Measurements from ENCODE around the gene MT1A.
A peak's percentile ranks its signal among the peaks of the same experiment; 100 is the strongest.
"Not testable (repeated sequence)": the region's sequence is repeated elsewhere in the genome, so short reads cannot be mapped to it uniquely, and the experiment has no call there.

Gene MT1A

GRCh38 chr16:56610609-56611111 lies 27.8 kb upstream of the MT1A start:
- DNase-seq = no peak

- no peak for DNase-seq
Observed at GRCh38 chr16:56611281-56611833, 27.1 kb upstream of the MT1A start.

DNA sequence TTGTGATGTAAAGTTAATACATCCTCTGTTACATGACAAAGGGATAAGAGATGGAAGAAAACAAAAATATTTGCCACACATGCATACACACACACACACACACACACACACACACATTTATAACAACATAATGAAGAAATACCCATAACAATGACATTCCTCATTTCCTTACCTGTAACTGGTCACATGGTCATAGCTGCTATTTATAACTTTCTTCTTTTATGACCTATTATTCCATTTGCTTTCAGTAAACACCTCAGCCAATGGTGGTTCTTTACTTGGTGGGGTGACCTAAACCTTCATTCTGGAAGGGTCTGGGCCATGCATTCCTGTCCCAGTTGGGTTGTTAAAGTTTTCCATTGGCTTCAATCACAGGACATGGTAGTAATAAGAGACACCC lies 24.8 kb upstream of the MT1A start:
- DNase-seq = no peak

DNA sequence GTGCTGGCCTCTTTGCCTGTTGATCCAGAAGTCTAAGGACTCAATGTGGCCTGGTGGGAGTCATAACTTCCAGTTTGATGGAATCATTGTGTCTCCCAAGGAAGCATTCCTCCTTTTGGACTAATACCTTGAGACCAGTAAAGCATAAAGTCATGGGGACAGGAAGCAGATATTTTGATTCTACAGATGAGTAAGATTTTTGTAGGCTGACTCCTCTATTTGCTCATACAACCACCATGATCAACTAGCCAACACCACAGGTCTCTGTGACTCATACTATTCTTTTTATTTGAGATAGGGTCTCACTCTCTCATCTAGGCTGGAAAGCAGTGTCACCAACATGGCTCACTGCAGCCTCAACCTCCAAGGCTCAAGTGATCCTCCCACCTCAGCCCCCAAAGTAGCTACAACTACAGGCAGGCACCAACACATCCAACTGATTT lies 23.9 kb upstream of the MT1A start:
- no peak for DNase-seq

DNA sequence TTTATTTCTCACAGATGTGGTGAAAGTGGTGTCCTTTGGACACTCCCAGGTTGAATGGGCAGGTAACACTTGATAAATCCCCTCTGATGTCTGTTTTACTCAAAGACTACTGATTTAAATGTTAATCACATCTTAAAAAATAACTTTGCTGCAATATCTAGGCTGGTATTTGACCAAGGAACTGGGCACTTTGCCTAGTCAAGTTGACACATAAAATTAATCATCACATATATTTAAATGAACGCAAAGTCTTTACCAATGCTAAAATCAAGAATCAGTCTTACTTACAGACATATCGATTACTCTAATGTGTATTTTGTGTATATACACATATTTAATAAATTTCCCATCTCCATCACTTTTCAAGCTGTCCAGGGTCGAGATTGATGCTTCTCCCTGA lies 23.1 kb upstream of the MT1A start:
- no peak for DNase-seq

DNA sequence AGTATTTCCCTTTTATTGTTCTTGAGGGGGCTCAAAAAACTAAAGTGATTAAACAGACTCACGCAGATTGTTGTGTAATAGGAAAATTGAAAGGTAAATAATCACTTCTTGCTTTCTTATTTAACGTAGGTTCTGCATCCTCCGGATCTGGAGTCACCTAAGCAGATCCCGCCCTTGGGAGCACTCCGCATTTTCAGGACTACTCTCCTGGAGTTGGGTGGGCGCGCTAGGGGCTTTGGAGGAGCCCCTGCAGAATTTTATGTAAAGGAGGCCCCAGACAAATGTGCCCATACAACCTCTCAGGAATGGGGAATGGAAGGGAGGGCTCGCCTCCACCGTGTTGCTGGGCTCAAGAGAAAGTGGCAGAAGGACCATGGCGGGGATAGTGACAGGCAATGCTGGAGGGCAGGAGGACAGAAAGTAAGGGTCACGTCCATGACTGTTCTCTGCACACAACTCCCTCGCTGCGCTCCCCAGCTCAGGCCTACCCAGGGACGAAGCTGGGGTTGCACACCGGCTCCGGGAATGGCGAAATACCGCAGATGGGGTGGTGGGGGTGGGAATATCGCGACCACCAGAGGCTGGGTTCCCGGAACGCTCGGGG lies 21.8 kb upstream of the MT1A start:
- DNase-seq = no peak

- DNase-seq = peak; percentile 38
Observed at GRCh38 chr16:56617212-56618085, 21.0 kb upstream of the MT1A start.

- no peak for DNase-seq
Observed at GRCh38 chr16:56618138-56618537, 20.3 kb upstream of the MT1A start.

- no peak for DNase-seq
Observed at GRCh38 chr16:56620339-56620897, 18.0 kb upstream of the MT1A start.

DNA sequence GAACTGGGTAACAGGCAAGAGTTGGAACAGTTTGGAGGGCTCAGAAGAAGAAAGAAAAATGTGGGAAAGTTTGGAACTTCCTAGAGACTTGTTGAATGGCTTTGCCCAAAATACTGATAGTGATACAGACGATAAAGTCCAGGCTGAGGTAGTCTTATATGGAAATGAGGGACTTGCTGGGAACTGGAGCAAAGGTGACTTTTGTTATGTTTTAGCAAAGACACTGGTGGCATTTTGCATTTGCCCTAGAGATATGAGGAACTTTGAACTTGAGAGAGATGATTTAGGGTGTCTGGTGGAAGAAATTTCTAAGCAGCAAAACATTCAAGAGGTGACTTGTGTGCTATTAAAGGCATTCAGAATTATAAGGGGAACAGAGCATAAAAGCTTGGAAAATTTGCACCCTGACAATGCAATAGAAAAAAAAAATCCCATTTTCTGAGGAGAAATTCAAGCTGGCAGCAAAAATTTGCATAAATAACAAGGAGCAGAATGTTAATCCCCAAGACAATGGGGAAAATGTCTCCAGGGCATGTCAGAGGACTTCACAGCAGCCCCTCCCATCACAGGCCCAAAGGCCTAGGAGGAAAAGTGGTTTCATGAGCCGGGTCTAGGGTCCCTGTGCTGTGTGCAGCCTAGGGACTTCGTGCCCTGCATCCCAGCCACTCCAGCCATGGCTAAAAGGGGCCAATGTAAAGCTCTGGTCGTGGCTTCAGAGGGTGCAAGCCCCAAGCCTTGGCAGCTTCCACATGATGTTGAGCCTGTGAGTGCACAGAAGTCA lies 16.6 kb upstream of the MT1A start:
- DNase-seq = not testable (repeated sequence)

DNA sequence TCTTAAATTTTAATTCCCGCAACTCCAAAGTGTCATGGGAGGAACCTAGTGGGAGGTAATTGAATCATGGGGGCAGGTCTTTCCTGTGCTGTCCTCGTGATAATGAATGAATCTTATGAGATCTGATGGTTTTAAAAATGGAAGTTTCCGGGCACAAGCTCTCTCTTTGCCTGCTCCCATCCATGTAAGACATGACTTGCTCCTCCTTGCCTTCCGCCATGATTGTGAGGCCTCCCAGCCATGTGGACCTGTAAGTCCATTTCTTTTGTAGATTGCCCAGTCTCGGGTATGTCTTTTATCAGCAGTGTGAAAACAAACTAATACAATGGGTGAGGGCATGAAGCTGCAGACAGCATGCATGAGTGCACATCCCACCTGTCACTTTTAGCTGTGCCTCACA lies 15.3 kb upstream of the MT1A start:
- not testable (repeated sequence) for DNase-seq

DNA sequence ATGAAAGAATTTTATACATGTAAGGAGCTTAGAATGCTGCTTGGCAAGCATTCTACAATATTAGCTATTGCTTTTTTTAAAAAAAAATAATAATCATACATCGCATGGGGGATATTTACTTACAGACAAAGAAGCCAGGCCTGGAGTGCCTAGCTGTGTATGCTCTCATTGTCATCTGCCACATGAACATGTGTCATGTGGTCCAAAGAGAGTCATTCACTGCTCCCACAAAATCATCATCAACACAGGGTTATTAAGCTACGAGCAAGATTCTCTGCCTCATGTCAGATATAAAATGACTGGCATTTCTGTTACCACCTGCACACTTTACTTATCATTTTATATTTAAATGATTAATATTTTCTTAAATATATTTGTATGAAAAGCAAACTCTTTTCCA lies 14.8 kb upstream of the MT1A start:
- no peak for DNase-seq

DNA sequence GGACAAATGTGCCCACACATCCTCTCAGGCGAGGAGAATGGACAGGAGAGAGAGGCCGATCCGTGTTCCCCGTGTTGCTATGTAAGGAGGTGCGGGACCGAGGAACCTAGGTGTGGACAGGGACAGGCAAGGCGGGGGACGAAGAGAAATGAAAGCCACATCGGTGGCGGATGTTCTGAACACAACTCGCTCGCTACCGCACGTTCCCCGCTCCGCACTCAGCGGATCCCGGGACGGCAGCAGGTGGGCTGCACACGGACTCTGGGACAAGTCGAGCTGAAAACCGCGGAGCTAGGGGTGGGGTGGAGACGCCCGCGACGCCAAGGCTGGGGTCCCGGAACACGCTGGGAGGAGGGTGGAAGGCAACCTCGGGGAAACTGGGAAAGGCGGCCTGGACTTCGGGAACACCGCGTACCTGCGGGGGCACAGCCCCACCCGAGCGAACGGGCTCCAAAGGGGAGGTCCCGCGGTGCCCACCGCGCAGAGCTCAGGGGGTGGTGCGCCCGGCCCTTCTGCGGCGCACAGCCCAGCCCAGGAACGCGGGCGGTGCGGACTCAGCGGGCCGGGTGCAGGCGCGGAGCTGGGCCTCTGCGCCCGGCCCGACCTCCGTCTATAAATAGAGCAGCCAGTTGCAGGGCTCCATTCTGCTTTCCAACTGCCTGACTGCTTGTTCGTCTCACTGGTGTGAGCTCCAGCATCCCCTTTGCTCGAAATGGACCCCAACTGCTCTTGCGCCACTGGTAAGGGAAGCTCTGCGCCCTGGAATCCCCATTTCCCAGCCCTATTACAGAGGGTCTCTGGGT lies 13.1 kb upstream of the MT1A start, which contains the start of gene MT1E:
Gene MT1E (plus strand): TSS at position 642 of the 803 bp plus-strand sequence. CDS start 71 bp downstream, at position 713.
- DNase-seq = peak; percentile 22

DNA sequence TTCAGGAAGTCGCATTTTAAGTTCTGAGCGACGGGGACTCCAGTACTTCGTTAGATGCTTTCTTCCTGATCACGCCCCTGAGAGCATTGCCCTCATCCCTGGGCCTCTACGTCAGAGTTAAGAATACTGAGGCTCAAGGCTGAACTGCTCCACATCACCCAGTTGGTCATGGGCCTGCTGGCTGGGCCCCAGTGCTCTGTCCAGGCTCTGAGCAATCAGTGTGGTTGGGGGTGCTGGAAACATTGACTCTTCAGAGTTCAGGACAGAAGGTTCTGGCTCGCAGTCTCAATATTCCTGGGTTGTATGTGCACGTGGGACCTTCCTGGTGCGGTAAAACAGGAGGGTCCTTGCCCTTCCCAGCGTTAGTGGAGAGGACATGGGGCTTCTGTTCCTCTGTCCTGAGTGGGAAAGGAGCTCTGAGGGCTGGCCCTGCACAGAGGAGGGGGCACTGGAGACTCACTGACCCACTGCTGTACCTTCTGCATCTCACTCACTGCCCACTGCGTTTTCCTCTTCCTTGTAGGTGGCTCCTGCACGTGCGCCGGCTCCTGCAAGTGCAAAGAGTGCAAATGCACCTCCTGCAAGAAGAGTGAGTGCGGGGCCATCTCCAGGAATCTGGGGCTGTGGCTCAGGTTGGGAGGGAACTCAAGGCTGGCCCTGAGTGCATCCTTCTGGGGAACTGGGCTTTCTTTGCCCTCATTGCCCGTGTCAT lies 12.4 kb upstream of the MT1A start:
- DNase-seq = no peak

DNA sequence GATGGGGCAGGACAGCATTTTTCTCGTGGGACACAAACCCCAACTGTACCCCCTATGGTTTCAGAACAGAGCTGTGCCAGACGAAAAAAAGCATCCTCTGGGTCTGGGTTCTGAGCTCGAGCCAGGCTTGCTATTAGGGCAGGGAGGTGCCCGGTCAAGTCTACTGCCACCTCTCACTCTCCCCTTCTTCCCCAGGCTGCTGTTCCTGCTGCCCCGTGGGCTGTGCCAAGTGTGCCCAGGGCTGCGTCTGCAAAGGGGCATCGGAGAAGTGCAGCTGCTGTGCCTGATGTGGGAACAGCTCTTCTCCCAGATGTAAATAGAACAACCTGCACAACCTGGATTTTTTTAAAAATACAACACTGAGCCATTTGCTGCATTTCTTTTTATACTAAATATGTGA lies 11.8 kb upstream of the MT1A start:
- no peak for DNase-seq

DNA sequence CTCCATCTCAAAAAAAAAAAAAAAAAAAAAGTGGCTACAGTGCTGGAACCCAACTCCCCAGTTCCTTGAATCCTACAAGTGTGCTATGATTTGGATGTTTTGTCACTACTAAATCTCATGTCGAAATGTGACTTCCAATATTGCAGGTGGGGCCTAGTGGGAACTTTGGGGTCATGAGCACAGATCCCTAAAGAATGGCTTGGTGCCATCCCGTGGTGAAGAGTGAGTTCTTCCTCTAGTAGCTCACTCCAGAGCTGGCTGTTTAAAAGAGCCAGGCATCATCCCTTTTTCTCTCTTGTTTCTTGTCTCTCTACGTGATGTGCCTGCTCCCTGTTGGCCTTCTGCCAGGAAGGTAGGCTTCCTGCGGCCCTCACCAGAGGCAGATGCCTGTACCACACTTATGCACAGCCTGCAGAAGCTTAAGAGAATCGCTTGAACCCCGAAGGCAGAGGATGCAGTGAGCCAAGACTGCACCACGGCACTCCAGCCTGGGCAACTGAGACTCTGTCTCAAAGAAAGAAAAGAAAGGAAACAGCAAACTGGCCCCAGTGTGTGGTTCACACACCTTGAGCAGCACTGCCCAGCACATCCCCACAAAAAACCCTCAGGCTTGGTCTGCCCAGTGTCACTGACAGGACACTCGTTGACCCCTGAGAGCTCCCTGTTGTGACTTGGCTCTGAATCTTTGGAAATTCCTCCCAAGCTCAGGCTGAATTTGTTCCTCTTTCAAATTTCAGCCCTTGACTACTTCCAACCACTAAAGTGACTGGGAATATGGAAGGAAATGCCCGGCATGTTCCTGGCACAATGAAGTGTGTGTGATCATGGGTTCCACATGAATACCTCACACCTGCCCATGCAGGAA lies 9.7 kb upstream of the MT1A start:
- DNase-seq = no peak

GRCh38 chr16:56629531-56629930 lies 8.9 kb upstream of the MT1A start:
- DNase-seq = no peak

- DNase-seq = no peak
Observed at GRCh38 chr16:56630134-56630533, 8.3 kb upstream of the MT1A start.

DNA sequence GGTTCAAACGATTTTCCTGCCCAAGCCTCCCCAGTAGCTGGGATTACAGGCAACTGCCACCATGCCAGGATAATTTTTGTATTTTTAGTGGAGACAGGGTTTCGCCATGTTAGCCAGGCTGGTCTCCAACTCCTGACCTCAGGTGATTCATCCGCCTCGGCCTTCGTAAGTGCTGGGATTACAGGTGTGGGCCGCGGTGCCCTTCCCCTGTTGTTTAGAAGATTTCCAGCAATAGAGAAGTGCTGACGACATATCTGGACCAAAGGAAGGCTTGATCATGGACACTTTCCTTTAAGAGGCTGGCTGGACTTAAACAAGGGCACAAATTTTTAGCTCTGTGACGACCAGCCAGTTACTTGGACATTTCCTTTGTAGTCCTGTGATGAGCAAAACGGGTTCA lies 7.3 kb upstream of the MT1A start:
- DNase-seq = no peak

DNA sequence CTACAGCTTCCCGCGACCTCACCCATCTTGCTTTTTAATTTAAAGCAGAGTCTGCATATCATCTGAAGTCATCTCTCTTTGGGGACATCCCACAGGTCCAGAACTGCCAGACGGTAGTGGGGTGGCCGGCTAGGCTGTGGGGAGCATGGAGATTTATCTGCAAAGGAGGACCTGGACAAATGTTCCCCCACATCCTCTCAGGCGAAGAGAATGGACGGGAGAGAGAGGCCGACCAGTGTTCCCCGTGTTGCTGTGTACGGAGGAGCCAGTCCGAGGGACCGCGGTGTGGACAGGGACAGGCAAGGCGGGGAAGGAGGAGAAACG lies 6.7 kb upstream of the MT1A start:
- no peak for DNase-seq

All from CD4-positive, alpha-beta T cell treated with Interleukin-12 subunit alpha and Interleukin-12 subunit beta, for 1 hour (primary cell).